Measurements from ENCODE around the gene SHFL.

SHFL gene

GRCh38 chr19:10068205-10068604 lies 17.9 kb upstream of the SHFL start:
- DNase-seq (ENCODE audit: insufficient read length) = no peak
- no peak for FAIRE-seq
- TF ChIP-seq POLR2AphosphoS5 (IDR thresholded peaks at IDR 0.05; ENCODE audit: low read depth, low read length) = no peak
- no peak for TF ChIP-seq TAF1 (IDR thresholded peaks at IDR 0.05; ENCODE audit: borderline replicate concordance, low read depth, low read length)
- no peak for TF ChIP-seq POLR2A (IDR thresholded peaks at IDR 0.05; ENCODE audit: low read depth, low read length)

GRCh38 chr19:10069046-10069445 lies 17.1 kb upstream of the SHFL start:
- FAIRE-seq (no peak), DNase-seq (ENCODE audit: insufficient read length) (no peak)
- no peak for TF ChIP-seq TAF1 (IDR thresholded peaks at IDR 0.05; ENCODE audit: borderline replicate concordance, low read depth, low read length)
- TF ChIP-seq POLR2A (IDR thresholded peaks at IDR 0.05; ENCODE audit: low read depth, low read length) = no peak
- TF ChIP-seq POLR2AphosphoS5 (IDR thresholded peaks at IDR 0.05; ENCODE audit: low read depth, low read length) = no peak

- TF ChIP-seq POLR2AphosphoS5 (IDR thresholded peaks at IDR 0.05; ENCODE audit: low read depth, low read length) (no peak), POLR2A (IDR thresholded peaks at IDR 0.05; ENCODE audit: low read depth, low read length) (no peak), TAF1 (IDR thresholded peaks at IDR 0.05; ENCODE audit: borderline replicate concordance, low read depth, low read length) (no peak)
- DNase-seq (ENCODE audit: insufficient read length) (no peak), FAIRE-seq (no peak)
These were observed 15.2 kb upstream of the SHFL start for GRCh38 chr19:10070730-10071446.

GRCh38 chr19:10074153-10074552 lies 12.0 kb upstream of the SHFL start:
- FAIRE-seq = peak; percentile 79
- TF ChIP-seq TAF1 (IDR thresholded peaks at IDR 0.05; ENCODE audit: borderline replicate concordance, low read depth, low read length) = no peak
- no peak for TF ChIP-seq POLR2A (IDR thresholded peaks at IDR 0.05; ENCODE audit: low read depth, low read length)
- no peak for TF ChIP-seq POLR2AphosphoS5 (IDR thresholded peaks at IDR 0.05; ENCODE audit: low read depth, low read length)
- no peak for DNase-seq (ENCODE audit: insufficient read length)

- DNase-seq (ENCODE audit: insufficient read length) = no peak
- no peak for FAIRE-seq
- TF ChIP-seq POLR2A (IDR thresholded peaks at IDR 0.05; ENCODE audit: low read depth, low read length) (no peak), TAF1 (IDR thresholded peaks at IDR 0.05; ENCODE audit: borderline replicate concordance, low read depth, low read length) (no peak), POLR2AphosphoS5 (IDR thresholded peaks at IDR 0.05; ENCODE audit: low read depth, low read length) (no peak)
These were observed 9.6 kb upstream of the SHFL start for GRCh38 chr19:10076535-10076934.

- TF ChIP-seq POLR2A (IDR thresholded peaks at IDR 0.05; ENCODE audit: low read depth, low read length) (no peak), TAF1 (IDR thresholded peaks at IDR 0.05; ENCODE audit: borderline replicate concordance, low read depth, low read length) (no peak), POLR2AphosphoS5 (IDR thresholded peaks at IDR 0.05; ENCODE audit: low read depth, low read length) (no peak)
- FAIRE-seq = no peak
- DNase-seq (ENCODE audit: insufficient read length) = no peak
These were observed 7.8 kb upstream of the SHFL start for GRCh38 chr19:10078329-10078728.

GRCh38 chr19:10079031-10079453 lies 7.1 kb upstream of the SHFL start:
- TF ChIP-seq TAF1 (IDR thresholded peaks at IDR 0.05; ENCODE audit: borderline replicate concordance, low read depth, low read length) (no peak), POLR2AphosphoS5 (IDR thresholded peaks at IDR 0.05; ENCODE audit: low read depth, low read length) (no peak), POLR2A (IDR thresholded peaks at IDR 0.05; ENCODE audit: low read depth, low read length) (no peak)
- FAIRE-seq (no peak), DNase-seq (ENCODE audit: insufficient read length) (no peak)

- no peak for DNase-seq (ENCODE audit: insufficient read length)
- no peak for FAIRE-seq
- TF ChIP-seq TAF1 (IDR thresholded peaks at IDR 0.05; ENCODE audit: borderline replicate concordance, low read depth, low read length) = no peak
These were observed 2.2 kb upstream of the SHFL start for GRCh38 chr19:10083911-10084310.

- DNase-seq (ENCODE audit: insufficient read length) (no peak), FAIRE-seq (no peak)
These were observed 1.3 kb upstream of the SHFL start for GRCh38 chr19:10084803-10085202.

GRCh38 chr19:10086591-10087192 lies 575 bp downstream of the SHFL start:
- FAIRE-seq (no peak), DNase-seq (ENCODE audit: insufficient read length) (no peak)
- no peak for TF ChIP-seq POLR2AphosphoS5 (IDR thresholded peaks at IDR 0.05; ENCODE audit: low read depth, low read length)
- no peak for TF ChIP-seq TAF1 (IDR thresholded peaks at IDR 0.05; ENCODE audit: borderline replicate concordance, low read depth, low read length)
- peak; percentile 50; the same call in 1 of the 2 replicates for TF ChIP-seq POLR2A (IDR thresholded peaks at IDR 0.05; ENCODE audit: low read depth, low read length)

More at GRCh38 chr19:10084803-10085202, 1.3 kb upstream of the SHFL start:
- TF ChIP-seq TAF1 (IDR thresholded peaks at IDR 0.05; ENCODE audit: borderline replicate concordance, low read depth, low read length) (no peak), POLR2A (IDR thresholded peaks at IDR 0.05; ENCODE audit: low read depth, low read length) (no peak), POLR2AphosphoS5 (IDR thresholded peaks at IDR 0.05; ENCODE audit: low read depth, low read length) (no peak)

- TF ChIP-seq POLR2A (IDR thresholded peaks at IDR 0.05; ENCODE audit: low read depth, low read length) (0 out of 2 replicates have a peak, but pooled peaks have one; percentile 3), POLR2AphosphoS5 (IDR thresholded peaks at IDR 0.05; ENCODE audit: low read depth, low read length) (0 out of 2 replicates have a peak, but pooled peaks have one; percentile 17), TAF1 (IDR thresholded peaks at IDR 0.05; ENCODE audit: borderline replicate concordance, low read depth, low read length) (no peak)
- DNase-seq (ENCODE audit: insufficient read length) (no peak), FAIRE-seq (no peak)
These were observed 1.4 kb downstream of the SHFL start for GRCh38 chr19:10087296-10088061.

Data from GM12892 (cell line).